ENCODE results near the gene EPHA4.

DNA sequence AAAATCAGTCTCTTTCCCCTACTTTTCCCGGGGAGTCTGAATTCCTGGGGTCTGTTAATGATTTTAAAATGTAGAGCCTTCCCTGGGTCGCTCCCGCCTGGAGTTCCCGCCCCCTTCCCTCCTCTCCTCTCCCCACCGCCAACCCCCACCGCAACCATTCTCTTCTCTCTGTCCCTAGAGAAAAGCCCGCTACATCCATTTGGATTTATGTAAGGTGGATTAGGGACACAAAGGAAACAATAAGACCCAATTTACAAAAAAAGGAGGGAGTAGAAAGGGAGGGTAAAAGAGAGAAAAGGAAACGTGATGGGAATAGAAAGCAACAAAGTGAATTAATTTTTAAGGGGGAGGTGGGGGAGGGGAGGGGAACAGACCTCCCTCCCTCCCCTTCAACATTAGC, 2.2 kb downstream of the EPHA4 start:
- TF ChIP-seq, protein P1, sequence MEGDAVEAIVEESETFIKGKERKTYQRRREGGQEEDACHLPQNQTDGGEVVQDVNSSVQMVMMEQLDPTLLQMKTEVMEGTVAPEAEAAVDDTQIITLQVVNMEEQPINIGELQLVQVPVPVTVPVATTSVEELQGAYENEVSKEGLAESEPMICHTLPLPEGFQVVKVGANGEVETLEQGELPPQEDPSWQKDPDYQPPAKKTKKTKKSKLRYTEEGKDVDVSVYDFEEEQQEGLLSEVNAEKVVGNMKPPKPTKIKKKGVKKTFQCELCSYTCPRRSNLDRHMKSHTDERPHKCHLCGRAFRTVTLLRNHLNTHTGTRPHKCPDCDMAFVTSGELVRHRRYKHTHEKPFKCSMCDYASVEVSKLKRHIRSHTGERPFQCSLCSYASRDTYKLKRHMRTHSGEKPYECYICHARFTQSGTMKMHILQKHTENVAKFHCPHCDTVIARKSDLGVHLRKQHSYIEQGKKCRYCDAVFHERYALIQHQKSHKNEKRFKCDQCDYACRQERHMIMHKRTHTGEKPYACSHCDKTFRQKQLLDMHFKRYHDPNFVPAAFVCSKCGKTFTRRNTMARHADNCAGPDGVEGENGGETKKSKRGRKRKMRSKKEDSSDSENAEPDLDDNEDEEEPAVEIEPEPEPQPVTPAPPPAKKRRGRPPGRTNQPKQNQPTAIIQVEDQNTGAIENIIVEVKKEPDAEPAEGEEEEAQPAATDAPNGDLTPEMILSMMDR (IDR thresholded peaks at IDR 0.05; ENCODE audit: low read depth, low read length, missing input control) = no peak
- TF ChIP-seq, protein P2, sequence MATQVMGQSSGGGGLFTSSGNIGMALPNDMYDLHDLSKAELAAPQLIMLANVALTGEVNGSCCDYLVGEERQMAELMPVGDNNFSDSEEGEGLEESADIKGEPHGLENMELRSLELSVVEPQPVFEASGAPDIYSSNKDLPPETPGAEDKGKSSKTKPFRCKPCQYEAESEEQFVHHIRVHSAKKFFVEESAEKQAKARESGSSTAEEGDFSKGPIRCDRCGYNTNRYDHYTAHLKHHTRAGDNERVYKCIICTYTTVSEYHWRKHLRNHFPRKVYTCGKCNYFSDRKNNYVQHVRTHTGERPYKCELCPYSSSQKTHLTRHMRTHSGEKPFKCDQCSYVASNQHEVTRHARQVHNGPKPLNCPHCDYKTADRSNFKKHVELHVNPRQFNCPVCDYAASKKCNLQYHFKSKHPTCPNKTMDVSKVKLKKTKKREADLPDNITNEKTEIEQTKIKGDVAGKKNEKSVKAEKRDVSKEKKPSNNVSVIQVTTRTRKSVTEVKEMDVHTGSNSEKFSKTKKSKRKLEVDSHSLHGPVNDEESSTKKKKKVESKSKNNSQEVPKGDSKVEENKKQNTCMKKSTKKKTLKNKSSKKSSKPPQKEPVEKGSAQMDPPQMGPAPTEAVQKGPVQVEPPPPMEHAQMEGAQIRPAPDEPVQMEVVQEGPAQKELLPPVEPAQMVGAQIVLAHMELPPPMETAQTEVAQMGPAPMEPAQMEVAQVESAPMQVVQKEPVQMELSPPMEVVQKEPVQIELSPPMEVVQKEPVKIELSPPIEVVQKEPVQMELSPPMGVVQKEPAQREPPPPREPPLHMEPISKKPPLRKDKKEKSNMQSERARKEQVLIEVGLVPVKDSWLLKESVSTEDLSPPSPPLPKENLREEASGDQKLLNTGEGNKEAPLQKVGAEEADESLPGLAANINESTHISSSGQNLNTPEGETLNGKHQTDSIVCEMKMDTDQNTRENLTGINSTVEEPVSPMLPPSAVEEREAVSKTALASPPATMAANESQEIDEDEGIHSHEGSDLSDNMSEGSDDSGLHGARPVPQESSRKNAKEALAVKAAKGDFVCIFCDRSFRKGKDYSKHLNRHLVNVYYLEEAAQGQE (IDR thresholded peaks at IDR 0.05) = no peak
- TF ChIP-seq RAD21 (IDR thresholded peaks at IDR 0.05) (no peak), GABPA (IDR thresholded peaks at IDR 0.05 in 1 of 2, conservative IDR thresholded peaks at IDR 0.05 in 1 of 2) (no peak), EGR1 (IDR thresholded peaks at IDR 0.05; ENCODE audit: low read depth in 2 of 2) (no peak), YY1 (IDR thresholded peaks at IDR 0.05) (no peak), TAF1 (conservative IDR thresholded peaks at IDR 0.05) (no peak), HNF4A (conservative IDR thresholded peaks at IDR 0.05) (no peak)
- TF ChIP-seq, protein P3, sequence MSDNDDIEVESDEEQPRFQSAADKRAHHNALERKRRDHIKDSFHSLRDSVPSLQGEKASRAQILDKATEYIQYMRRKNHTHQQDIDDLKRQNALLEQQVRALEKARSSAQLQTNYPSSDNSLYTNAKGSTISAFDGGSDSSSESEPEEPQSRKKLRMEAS (IDR thresholded peaks at IDR 0.05) = no peak

All from liver (tissue), 3 donors.